ENCODE data around the gene ZNF22. TPM values are rescaled to one million over a fixed set of nuclear protein-coding genes. Genes with fewer than 3 reads are reported as not detected.

ZNF22 gene
- total and polyA plus RNA-seq, 2 of the 8 experiments (the other 6 are each of a cell fraction or from before 2014, with no cell fraction given) = 18.2 to 45.2 TPM

DNA sequence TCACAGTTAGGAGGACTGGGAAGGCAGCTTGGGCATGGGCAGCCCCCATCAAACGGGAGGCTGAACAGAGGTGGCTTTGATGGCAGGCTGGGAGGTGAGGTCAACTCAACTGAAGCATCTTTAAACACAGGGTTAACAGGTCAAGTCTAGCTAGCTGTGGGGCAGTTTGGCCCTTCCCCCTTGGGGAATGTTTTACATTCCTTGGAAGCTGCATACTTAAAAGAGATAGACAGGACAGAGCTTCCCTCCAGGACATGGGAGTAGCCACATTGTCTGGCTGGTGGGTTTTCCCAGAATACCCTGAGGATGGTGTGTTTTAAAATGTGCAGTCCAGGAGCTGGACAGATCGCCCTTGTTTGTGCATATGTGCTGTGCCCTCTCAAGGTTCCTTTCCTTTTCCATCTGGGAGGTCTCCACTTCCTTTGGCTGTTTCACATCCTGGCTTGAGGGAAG is 47.9 kb upstream of the ZNF22 start:
- Histone ChIP-seq H2BK12ac (ENCODE audit: low read depth, low read length) (no peak overlapping the region), H4K8ac (ENCODE audit: extremely low read depth, insufficient read depth, low read length) (no peak overlapping the region), H2BK5ac (ENCODE audit: low read depth, low read length) (no peak overlapping the region), H2AFZ (ENCODE audit: low read length) (no peak overlapping the region), H3K4me3 (ENCODE audit: extremely low read depth in 1 of 4, insufficient read depth in 2 of 4, low read depth in 3 of 4, low read length in 4 of 4) (no peak overlapping the region), H3K18ac (ENCODE audit: extremely low read depth, low read length) (no peak overlapping the region), H4K20me1 (replicated peaks in 1 of 2; ENCODE audit: control insufficient read depth in 1 of 2, insufficient read depth in 2 of 2, low read length in 2 of 2) (no peaks in the 10 kb centered on the region), H2BK15ac (ENCODE audit: low read length) (no peak overlapping the region), H3K23me2 (ENCODE audit: low read depth, low read length) (no peaks in the 10 kb centered on the region; the same call in 1 of the 2 replicates), H3K4ac (replicated peaks; ENCODE audit: insufficient read length, low read depth, low read length) (no peak overlapping the region), H2BK20ac (ENCODE audit: low read length) (no peak overlapping the region), H3K27me3 (replicated peaks in 1 of 4; ENCODE audit: control insufficient read depth in 3 of 4, extremely low read depth in 1 of 4, insufficient read depth in 3 of 4, low read length in 3 of 4) (no peaks in the 10 kb centered on the region; a peak in 1 of 7 replicates), H3K9me3 (ENCODE audit: insufficient read depth in 2 of 2, low read depth in 1 of 2, low read length in 1 of 2) (no peaks in the 10 kb centered on the region), H2BK120ac (replicated peaks; ENCODE audit: low read depth, low read length) (no peak overlapping the region), H3K4me2 (ENCODE audit: insufficient read depth in 1 of 2, low read depth in 2 of 2, low read length in 2 of 2) (peak overlapping the region; percentile 18 to 24; a peak in 1 of 4 replicates), H3K36me3 (ENCODE audit: control insufficient read depth in 2 of 4, insufficient read depth in 4 of 4, low read length in 3 of 4) (no peaks in the 10 kb centered on the region), H3K27ac (ENCODE audit: low read depth, low read length) (no peak overlapping the region), H2AK5ac (ENCODE audit: low read depth, low read length) (no peak overlapping the region), H3K56ac (replicated peaks; ENCODE audit: insufficient read length, low read depth, low read length) (no peak overlapping the region), H3K79me2 (ENCODE audit: control insufficient read depth in 1 of 2, insufficient read depth in 2 of 2, low read length in 2 of 2) (no peaks in the 10 kb centered on the region), H3K23ac (ENCODE audit: insufficient read length) (no peak overlapping the region), H3K14ac (ENCODE audit: insufficient read length) (no peak overlapping the region), H4K91ac (replicated peaks; ENCODE audit: insufficient read length, low read length) (no peak overlapping the region), H4K5ac (ENCODE audit: insufficient read length, low read depth, low read length) (no peak overlapping the region), H3K79me1 (ENCODE audit: low read depth, low read length) (no peaks in the 10 kb centered on the region), H3K4me1 (replicated peaks in 1 of 4; ENCODE audit: control insufficient read depth in 3 of 4, insufficient read depth in 4 of 4, low read length in 3 of 4) (peaks cover 0 to 7% (median 0%) of the 10 kb centered on the region in 4 experiments; a peak in 2 of 7 replicates), H3K9ac (replicated peaks in 1 of 4; ENCODE audit: extremely low read depth in 1 of 4, low read depth in 3 of 4, low read length in 3 of 4) (no peak overlapping the region)
- DNase-seq (ENCODE audit: low read depth in 1 of 2, low spot score in 2 of 2) = peak in 1 of 2 experiments; percentile 41
- TF ChIP-seq SP1 (IDR thresholded peaks at IDR 0.05; ENCODE audit: low read depth, low read length) (peak; percentile 67; the same call in 1 of the 2 replicates), POLR2A (IDR thresholded peaks at IDR 0.05; ENCODE audit: control extremely low read depth in 1 of 2, low read depth in 2 of 2, low read length in 2 of 2) (no peak), RFX5 (IDR thresholded peaks at IDR 0.05; ENCODE audit: borderline replicate concordance, low read depth, low read length) (no peak), TEAD4 (IDR thresholded peaks at IDR 0.05; ENCODE audit: low read depth, low read length) (peak; percentile 86), FOSL1 (IDR thresholded peaks at IDR 0.05; ENCODE audit: insufficient read depth, low read depth, low read length) (no peak)
- TF ChIP-seq, protein P1, sequence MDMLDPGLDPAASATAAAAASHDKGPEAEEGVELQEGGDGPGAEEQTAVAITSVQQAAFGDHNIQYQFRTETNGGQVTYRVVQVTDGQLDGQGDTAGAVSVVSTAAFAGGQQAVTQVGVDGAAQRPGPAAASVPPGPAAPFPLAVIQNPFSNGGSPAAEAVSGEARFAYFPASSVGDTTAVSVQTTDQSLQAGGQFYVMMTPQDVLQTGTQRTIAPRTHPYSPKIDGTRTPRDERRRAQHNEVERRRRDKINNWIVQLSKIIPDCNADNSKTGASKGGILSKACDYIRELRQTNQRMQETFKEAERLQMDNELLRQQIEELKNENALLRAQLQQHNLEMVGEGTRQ (IDR thresholded peaks at IDR 0.05; ENCODE audit: low read length) = no peak
- ChIA-PET POLR2A (ENCODE audit: partially characterized antibody) (interaction anchor here (0.9 to 2.6 kb wide), 5 partner anchors 10 to 26 kb away, joined by 3 to 14 read pairs (median 5); partner anchors contain the start of gene DEPP1), CTCF (ENCODE audit: partially characterized antibody) (interaction anchor here (0.8 to 13.4 kb wide), 8 partner anchors 13 to 87 kb away, joined by 3 to 143 read pairs (median 4); no protein-coding TSS in a partner anchor)
- WGBS, 2 experiments (ENCODE audit: extremely low coverage in 1 of 2, insufficient coverage in 1 of 2, insufficient read length in 1 of 2, insufficient replicate concordance in 2 of 2, low coverage in 1 of 2, low lambda C conversion rate in 2 of 2, missing lambda C conversion rate in 1 of 2) = 75% methylated on average over 2 of the region's 2 CpGs; no CpG with 5 or more reads in 1 of the 2 experiments
- FAIRE-seq = no peak
